Smooth muscle cell (in vitro differentiated cells): ENCODE results near the gene SYNPO2L. TPM values are rescaled to one million over a fixed set of nuclear protein-coding genes. Genes with fewer than 3 reads are reported as not detected.
A peak's percentile ranks its signal among the peaks of the same experiment; 100 is the strongest.

Source experiments
- DNase-seq: peaks from one replicate; lab custom pipeline; 2025; ENCODE audit not compliant: unreplicated experiment; lab: John Stamatoyannopoulos, UW
- H2AFZ ChIP-seq: fragments of 200-600 bp; sonication (generic); 2 replicates; pipeline ENCODE4 v1.6.0; 2016; ENCODE audit warnings: antibody characterized with exemption, low read depth, mild to moderate bottlenecking
- H3F3A ChIP-seq: fragments of 200-600 bp; sonication (generic); 2 replicates; pipeline ENCODE4 v1.6.0; 2017; ENCODE audit warnings: antibody characterized with exemption, low read depth
- H3K27ac ChIP-seq: fragments of 200-600 bp; sonication (generic); 2 replicates; pipeline ENCODE4 v1.5.1; 2016; ENCODE audit warnings: low read depth, mild to moderate bottlenecking
- H3K27me3 ChIP-seq: fragments of 200-600 bp; sonication (generic); 2 replicates; pipeline ENCODE4 v1.6.1; 2016; ENCODE audit warnings: low read depth, mild to moderate bottlenecking
- H3K36me3 ChIP-seq: fragments of 200-600 bp; sonication (generic); 2 replicates; pipeline ENCODE4 v1.5.1; 2016; ENCODE audit warnings: low read depth
- H3K4me1 ChIP-seq: fragments of 200-600 bp; sonication (generic); 2 replicates; pipeline ENCODE4 v1.5.1; 2016; ENCODE audit warnings: low read depth
- H3K4me2 ChIP-seq: fragments of 200-600 bp; sonication (generic); 2 replicates; pipeline ENCODE4 v1.6.0; 2016; ENCODE audit warnings: mild to moderate bottlenecking
- H3K4me3 ChIP-seq: fragments of 200-600 bp; sonication (generic); 2 replicates; pipeline ENCODE4 v1.5.1; 2016; ENCODE audit warnings: mild to moderate bottlenecking
- H3K79me2 ChIP-seq: fragments of 200-600 bp; sonication (generic); 2 replicates; pipeline ENCODE4 v1.6.0; 2016; ENCODE audit warnings: low read depth, mild to moderate bottlenecking
- H3K9ac ChIP-seq: fragments of 200-600 bp; sonication (generic); 2 replicates; pipeline ENCODE4 v1.6.0; 2016; ENCODE audit warnings: low read depth
- H3K9me3 ChIP-seq: fragments of 200-600 bp; sonication (generic); replicated peaks from 2 replicates; pipeline ENCODE4 v1.5.1; 2016; ENCODE audit warnings: low read depth
- H4K20me1 ChIP-seq: fragments of 200-600 bp; sonication (generic); 2 replicates; pipeline ENCODE4 v1.6.0; 2016; ENCODE audit warnings: low read depth
- whole genome bisulfite sequencing: methylation state at CpG from one replicate; pipeline ENCODE4 v1.1.7; 2016; ENCODE audit warnings: low lambda C conversion rate; 5-methylcytosine and 5-hydroxymethylcytosine counted together
- polyA plus RNA-seq: library from polyadenylated mRNA; unstranded; fragments of >200 nt; fragmentation: Nextera tagmentation; extraction: Ambion mirVana; gene quantifications from 2 replicates; pipeline ENCODE4 v1.2.1, GENCODE V29; 2016
- total RNA-seq: library from RNA; depleted of rRNA; stranded (reverse); fragments of >200 nt; gene quantifications from 2 replicates; pipeline ENCODE4 v1.2.3, GENCODE V29; 2014
- TF ChIP-seq, protein P1 (sequence below): fragments of 200-600 bp; sonication (generic); IDR thresholded peaks from 2 replicates; pipeline ENCODE4 v1.5.1; 2017; ENCODE audit warnings: borderline replicate concordance, mild to moderate bottlenecking, antibody characterized with exemption; ENCODE audit not compliant: insufficient read depth, poor library complexity, severe bottlenecking

Gene SYNPO2L
- total and polyA plus RNA-seq, 2 experiments from 2014 or later, result 0.25 TPM; not detected in 1

GRCh38 chr10:73647875-73648651 lies 7.8 kb downstream of the SYNPO2L start:
- Histone ChIP-seq H3K4me3 (peak overlapping the region; percentile 71), H3K4me2 (peak overlapping the region; percentile 97), H3K79me2 (no peaks in the 10 kb centered on the region), H3K36me3 (no peaks in the 10 kb centered on the region), H3K9me3 (no peaks in the 10 kb centered on the region), H2AFZ (peak overlapping the region; percentile 81), H4K20me1 (no peaks in the 10 kb centered on the region), H3K27me3 (no peaks in the 10 kb centered on the region), H3F3A (peaks cover 7% of the 10 kb centered on the region), H3K4me1 (no peaks in the 10 kb centered on the region), H3K9ac (peak overlapping the region; percentile 35), H3K27ac (no peak overlapping the region)
- WGBS, result 49% methylated on average over 25 of the region's 35 CpGs
- no peak for DNase-seq
- TF ChIP-seq, protein P1, sequence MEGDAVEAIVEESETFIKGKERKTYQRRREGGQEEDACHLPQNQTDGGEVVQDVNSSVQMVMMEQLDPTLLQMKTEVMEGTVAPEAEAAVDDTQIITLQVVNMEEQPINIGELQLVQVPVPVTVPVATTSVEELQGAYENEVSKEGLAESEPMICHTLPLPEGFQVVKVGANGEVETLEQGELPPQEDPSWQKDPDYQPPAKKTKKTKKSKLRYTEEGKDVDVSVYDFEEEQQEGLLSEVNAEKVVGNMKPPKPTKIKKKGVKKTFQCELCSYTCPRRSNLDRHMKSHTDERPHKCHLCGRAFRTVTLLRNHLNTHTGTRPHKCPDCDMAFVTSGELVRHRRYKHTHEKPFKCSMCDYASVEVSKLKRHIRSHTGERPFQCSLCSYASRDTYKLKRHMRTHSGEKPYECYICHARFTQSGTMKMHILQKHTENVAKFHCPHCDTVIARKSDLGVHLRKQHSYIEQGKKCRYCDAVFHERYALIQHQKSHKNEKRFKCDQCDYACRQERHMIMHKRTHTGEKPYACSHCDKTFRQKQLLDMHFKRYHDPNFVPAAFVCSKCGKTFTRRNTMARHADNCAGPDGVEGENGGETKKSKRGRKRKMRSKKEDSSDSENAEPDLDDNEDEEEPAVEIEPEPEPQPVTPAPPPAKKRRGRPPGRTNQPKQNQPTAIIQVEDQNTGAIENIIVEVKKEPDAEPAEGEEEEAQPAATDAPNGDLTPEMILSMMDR, result no peak

- TF ChIP-seq, protein P1, result no peak
- 11% methylated on average over 30 of the region's 32 CpGs for WGBS
- H2AFZ ChIP-seq, result peak overlapping the region; percentile 81
- H3K27me3 ChIP-seq, result no peaks in the 10 kb centered on the region
- H3K27ac ChIP-seq, result no peak overlapping the region
- H3K4me3 ChIP-seq, result peak overlapping the region; percentile 71
- no peaks in the 10 kb centered on the region for H3K4me1 ChIP-seq
- H3K4me2 ChIP-seq, result peak overlapping the region; percentile 97
- H3K9ac ChIP-seq, result peak overlapping the region; percentile 35
- H4K20me1 ChIP-seq, result no peaks in the 10 kb centered on the region
- DNase-seq, result peak; percentile 12
- H3K79me2 ChIP-seq, result no peaks in the 10 kb centered on the region
- H3K9me3 ChIP-seq, result no peaks in the 10 kb centered on the region
- peaks cover 7% of the 10 kb centered on the region for H3F3A ChIP-seq
- H3K36me3 ChIP-seq, result no peaks in the 10 kb centered on the region
These were observed 8.5 kb downstream of the SYNPO2L start for GRCh38 chr10:73647211-73647874.

DNA sequence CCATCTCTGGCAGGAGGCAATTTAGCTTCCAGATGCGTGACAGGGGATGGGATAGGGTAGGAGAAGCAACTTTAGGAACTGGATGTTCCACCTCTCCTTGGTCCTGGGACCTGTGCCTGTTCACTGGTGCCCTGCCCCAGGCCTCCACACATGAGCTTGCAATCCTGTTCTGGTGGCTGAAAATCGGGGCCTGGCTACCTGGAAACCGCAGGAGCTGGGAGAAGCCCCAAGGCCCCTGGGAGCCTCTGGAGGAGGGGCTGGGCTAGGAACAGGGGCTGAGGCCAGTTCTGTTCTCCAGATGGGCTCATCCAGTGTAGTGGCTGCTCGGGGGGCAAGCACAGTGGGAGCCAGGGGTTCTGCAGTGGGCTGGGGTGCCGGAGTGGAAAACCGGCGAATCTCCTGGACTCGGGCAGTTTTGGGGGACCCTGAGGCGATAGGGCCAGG lies 9.2 kb downstream of the SYNPO2L start:
- no peaks in the 10 kb centered on the region for H3K27me3 ChIP-seq
- H3K36me3 ChIP-seq, result no peaks in the 10 kb centered on the region
- H3F3A ChIP-seq, result peaks cover 7% of the 10 kb centered on the region
- 83% methylated on average over 9 of the region's 9 CpGs for WGBS
- no peak overlapping the region for H3K27ac ChIP-seq
- H3K4me3 ChIP-seq, result no peak overlapping the region
- peak overlapping the region; percentile 97 for H3K4me2 ChIP-seq
- H2AFZ ChIP-seq, result no peak overlapping the region
- no peaks in the 10 kb centered on the region for H3K9me3 ChIP-seq
- H3K9ac ChIP-seq, result no peak overlapping the region
- TF ChIP-seq, protein P1, result no peak
- no peak for DNase-seq
- H3K79me2 ChIP-seq, result no peaks in the 10 kb centered on the region
- H3K4me1 ChIP-seq, result no peaks in the 10 kb centered on the region
- no peaks in the 10 kb centered on the region for H4K20me1 ChIP-seq
